HepG2 (cell line): ENCODE measurements around the gene ACOXL. TPM values are rescaled to one million over a fixed set of nuclear protein-coding genes. Genes with fewer than 3 reads are reported as not detected.
A peak's percentile ranks its signal among the peaks of the same experiment; 100 is the strongest.

Experiments
- DBP ChIP-seq: sonication (generic); formaldehyde crosslinking; IDR thresholded peaks from 2 replicates; pipeline ENCODE4 v1.4.0; 2020; ENCODE audit warnings: missing genetic modification reagents; ENCODE audit errors: not compliant biosample characterization
- FOXA1 ChIP-seq, 2 experiments: fragments of 450-650 bp in 1 of 2; sonication (generic) in 1 of 2; formaldehyde crosslinking in 1 of 2; IDR thresholded peaks; 2 replicates each; pipeline versions ENCODE4 v1.4.0 to v1.6.1; 2016 to 2020; ENCODE audit warnings: missing genetic modification reagents in 1 of 2
- HMG20A ChIP-seq: IDR thresholded peaks from 2 replicates; pipeline ENCODE4 v1.6.1; 2016; ENCODE audit warnings: borderline replicate concordance
- PBX3 ChIP-seq: sonication (generic); formaldehyde crosslinking; IDR thresholded peaks from 2 replicates; pipeline ENCODE4 v1.8.1; 2023; ENCODE audit warnings: missing genetic modification reagents, inconsistent platforms, borderline replicate concordance
- THRA ChIP-seq: sonication (generic); formaldehyde crosslinking; IDR thresholded peaks from 2 replicates; pipeline ENCODE4 v1.4.0; 2020; ENCODE audit warnings: missing genetic modification reagents, borderline replicate concordance
- ZBTB26 ChIP-seq: IDR thresholded peaks from 2 replicates; pipeline ENCODE4 v1.6.1; 2016; ENCODE audit warnings: missing compliant biosample characterization, missing genetic modification reagents, borderline replicate concordance
- ZNF142 ChIP-seq: sonication (generic); formaldehyde crosslinking; IDR thresholded peaks from 2 replicates; pipeline ENCODE4 v1.4.0; 2020; ENCODE audit warnings: missing genetic modification reagents
- ZNF143 ChIP-seq: sonication (generic); formaldehyde crosslinking; IDR thresholded peaks from 2 replicates; pipeline ENCODE4 v1.4.0; 2020; ENCODE audit warnings: missing genetic modification reagents
- ZNF256 ChIP-seq: sonication (generic); formaldehyde crosslinking; conservative IDR thresholded peaks from 2 replicates; pipeline ENCODE4 v1.4.0; 2020; ENCODE audit warnings: missing genetic modification reagents
- ZNF513 ChIP-seq: sonication (generic); formaldehyde crosslinking; conservative IDR thresholded peaks from 2 replicates; pipeline ENCODE4 v1.5.0; 2020; ENCODE audit warnings: missing genetic modification reagents
- ZNF597 ChIP-seq: sonication (generic); formaldehyde crosslinking; IDR thresholded peaks from 2 replicates; pipeline ENCODE4 v1.5.0; 2020; ENCODE audit warnings: missing genetic modification reagents
- ZNF773 ChIP-seq: sonication (generic); formaldehyde crosslinking; IDR thresholded peaks from 2 replicates; pipeline ENCODE4 v1.4.0; 2020; ENCODE audit warnings: missing genetic modification reagents, borderline replicate concordance
- polyA plus RNA-seq, 8 experiments: library from polyadenylated mRNA; depleted of rRNA in 3 of 8; stranded (reverse) in 7 of 8; unstranded in 1 of 8; fragments of >200 nt; fragmentation: Illumina TruSeq in 4 of 8; extraction: Trizol in 4 of 8; gene quantifications; 2 replicates each; pipeline versions ENCODE4 v1.2.1 to v1.2.3, GENCODE V29; 2011 to 2016; ENCODE audit warnings: low read depth in 4 of 8, missing spikeins in 1 of 8, mixed read lengths in 1 of 8; ENCODE audit not compliant: insufficient read depth in 1 of 8
- total RNA-seq, 5 experiments: library from RNA; depleted of rRNA; stranded (reverse); fragments of >200 nt; fragmentation: Illumina TruSeq; extraction: Trizol; gene quantifications; 2 replicates each; pipeline ENCODE4 v1.2.3, GENCODE V29; 2016; ENCODE audit warnings: low read depth in 1 of 5

ACOXL gene
- total and polyA plus RNA-seq, 2 of the 13 experiments (the other 11 are each of a cell fraction or from before 2014, with no cell fraction given): not detected

GRCh38 chr2:111120253-111121027, 388.1 kb downstream of the ACOXL start, which contains the start of gene BCL2L11 (continued):
- peak; percentile 95 for TF ChIP-seq ZNF142 (CRISPR knock-in tag)
- peak; percentile 76; the same call in 1 of the 2 replicates for TF ChIP-seq THRA
- no peak for TF ChIP-seq FOXA1 (IDR thresholded peaks at IDR 0.05)
- peak; percentile 93 for TF ChIP-seq FOXA1 (CRISPR knock-in tag; IDR thresholded peaks at IDR 0.05)
- no peak for TF ChIP-seq ZNF773 (CRISPR knock-in tag)
- TF ChIP-seq DBP (CRISPR knock-in tag): peak; percentile 29
- TF ChIP-seq ZNF256 (CRISPR knock-in tag): peak; percentile 92
- TF ChIP-seq ZNF597: no peak
- TF ChIP-seq PBX3 (CRISPR knock-in tag): no peak; the same call in 1 of the 2 replicates
- TF ChIP-seq ZNF513 (CRISPR knock-in tag): no peak
- TF ChIP-seq HMG20A (CRISPR knock-in tag): peak; percentile 30; the same call in 1 of the 2 replicates
- peak; percentile 62; the same call in 1 of the 2 replicates for TF ChIP-seq ZNF143 (CRISPR knock-in tag)
- peak; percentile 63; the same call in 1 of the 2 replicates for TF ChIP-seq ZBTB26 (CRISPR knock-in tag)
